Coronary artery (tissue), 2 donors: ENCODE data around the gene SEPTIN7.

Experiments used
- DNase-seq: peaks from one replicate; pipeline ENCODE4 v3.0.0-alpha.2; 2017; ENCODE audit warnings: low spot score
- H3K27ac ChIP-seq, 2 donors: fragments of 200-600 bp; sonication (generic); one replicate each; pipeline ENCODE4 v1.5.1; 2016 to 2019
- H3K4me3 ChIP-seq: fragments of 200-600 bp; sonication (generic); 2 replicates; pipeline ENCODE4 v1.5.1; 2016; ENCODE audit warnings: mild to moderate bottlenecking, moderate library complexity
- CTCF ChIP-seq: fragments of 200-600 bp; sonication (generic); IDR thresholded peaks from one replicate; pipeline ENCODE4 v1.5.1; 2019; ENCODE audit warnings: antibody characterized with exemption

The SEPTIN7 gene

GRCh38 chr7:35828817-35829216 lies 28.0 kb downstream of the SEPTIN7 start:
- DNase-seq, result no peak
- Histone ChIP-seq H3K4me3 (peak overlapping the region; percentile 12), H3K27ac (peak overlapping the region in 1 of 2 donors; percentile 0)
- no peak for TF ChIP-seq CTCF

GRCh38 chr7:35831208-35831607 lies 30.4 kb downstream of the SEPTIN7 start:
- peak overlapping the region in 1 of 2 donors; percentile 5 for H3K27ac ChIP-seq
- DNase-seq, result no peak
- H3K4me3 ChIP-seq, result peak overlapping the region; percentile 13
- TF ChIP-seq CTCF, result no peak

- no peak for DNase-seq
- Histone ChIP-seq H3K27ac (no peak overlapping the region), H3K4me3 (no peak overlapping the region)
- TF ChIP-seq CTCF, result no peak
These were observed 39.3 kb downstream of the SEPTIN7 start for GRCh38 chr7:35839860-35840854.

GRCh38 chr7:35846816-35847412 lies 46.1 kb downstream of the SEPTIN7 start:
- no peak for DNase-seq
- no peak for TF ChIP-seq CTCF
- Histone ChIP-seq H3K4me3 (no peak overlapping the region), H3K27ac (no peak overlapping the region)

- no peak for DNase-seq
- H3K27ac ChIP-seq, result no peak overlapping the region
- no peak overlapping the region for H3K4me3 ChIP-seq
- TF ChIP-seq CTCF, result no peak
These were observed 47.9 kb downstream of the SEPTIN7 start for GRCh38 chr7:35848725-35849124.

- no peak overlapping the region for H3K4me3 ChIP-seq
- DNase-seq, result no peak
- no peak for TF ChIP-seq CTCF
- no peak overlapping the region for H3K27ac ChIP-seq
These were observed 48.4 kb downstream of the SEPTIN7 start for GRCh38 chr7:35849158-35849831.
